GM18858 (cell line): ENCODE results near the gene POM121.
"Not testable (repeated sequence)": the region's sequence is repeated elsewhere in the genome, so short reads cannot be mapped to it uniquely, and the experiment has no call there.

Experiments used
- ATAC-seq: cut with Tn5 transposase; IDR thresholded peaks from one replicate; pipeline ENCODE4 v1.9.1; 2021; ENCODE audit not compliant: unreplicated experiment

POM121 gene

GRCh38 chr7:72995484-72995883, 70.6 kb downstream of the POM121 start:
- not testable (repeated sequence) for ATAC-seq

GRCh38 chr7:72997447-72997846, 72.6 kb downstream of the POM121 start:
- not testable (repeated sequence) for ATAC-seq

GRCh38 chr7:72997887-72998468, 73.1 kb downstream of the POM121 start:
- not testable (repeated sequence) for ATAC-seq
